GM20000 (cell line): ENCODE measurements around the gene ZER1.

ENCODE experiments used
- DNase-seq: peaks from one replicate; pipeline ENCODE4 v3.0.0; 2012; ENCODE audit warnings: low spot score
- TF ChIP-seq, protein P1 (sequence below): IDR thresholded peaks from 2 replicates; pipeline ENCODE4 v1.5.1; 2012; ENCODE audit warnings: mild to moderate bottlenecking, control low read depth; ENCODE audit errors: extremely low read depth, missing control alignments

The ZER1 gene

DNA sequence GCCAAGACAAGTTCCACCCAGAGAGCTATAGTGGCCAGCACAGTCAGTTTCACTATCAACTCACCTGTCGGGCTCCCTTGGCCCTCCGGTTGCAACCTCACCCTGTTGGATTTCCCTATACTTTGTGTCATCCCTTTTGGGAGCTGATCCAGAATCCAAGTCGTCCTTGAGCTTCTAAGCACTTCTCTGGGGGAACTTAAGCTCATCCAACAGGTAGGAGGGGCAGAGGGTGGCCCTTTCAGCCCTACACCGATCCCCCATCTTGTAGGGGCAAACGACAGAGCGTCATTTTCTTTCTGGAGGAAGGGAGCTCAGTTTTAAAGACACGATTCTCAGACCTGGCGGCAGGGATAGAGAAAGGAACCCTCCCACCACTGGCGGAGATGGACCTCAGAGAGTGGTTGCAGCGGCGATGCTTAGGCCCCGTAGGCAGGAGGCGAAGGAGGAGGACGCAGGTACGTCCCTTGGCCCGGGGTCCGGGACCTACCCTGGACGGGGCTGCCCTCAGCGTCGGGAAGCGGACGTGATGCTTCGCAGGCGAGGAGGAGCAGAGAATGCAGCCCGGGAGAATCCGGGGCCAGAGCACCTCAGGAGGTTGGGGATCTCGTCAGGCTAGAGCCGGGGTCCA is 519 bp downstream of the ZER1 start:
- no peak for DNase-seq
- TF ChIP-seq, protein P1, sequence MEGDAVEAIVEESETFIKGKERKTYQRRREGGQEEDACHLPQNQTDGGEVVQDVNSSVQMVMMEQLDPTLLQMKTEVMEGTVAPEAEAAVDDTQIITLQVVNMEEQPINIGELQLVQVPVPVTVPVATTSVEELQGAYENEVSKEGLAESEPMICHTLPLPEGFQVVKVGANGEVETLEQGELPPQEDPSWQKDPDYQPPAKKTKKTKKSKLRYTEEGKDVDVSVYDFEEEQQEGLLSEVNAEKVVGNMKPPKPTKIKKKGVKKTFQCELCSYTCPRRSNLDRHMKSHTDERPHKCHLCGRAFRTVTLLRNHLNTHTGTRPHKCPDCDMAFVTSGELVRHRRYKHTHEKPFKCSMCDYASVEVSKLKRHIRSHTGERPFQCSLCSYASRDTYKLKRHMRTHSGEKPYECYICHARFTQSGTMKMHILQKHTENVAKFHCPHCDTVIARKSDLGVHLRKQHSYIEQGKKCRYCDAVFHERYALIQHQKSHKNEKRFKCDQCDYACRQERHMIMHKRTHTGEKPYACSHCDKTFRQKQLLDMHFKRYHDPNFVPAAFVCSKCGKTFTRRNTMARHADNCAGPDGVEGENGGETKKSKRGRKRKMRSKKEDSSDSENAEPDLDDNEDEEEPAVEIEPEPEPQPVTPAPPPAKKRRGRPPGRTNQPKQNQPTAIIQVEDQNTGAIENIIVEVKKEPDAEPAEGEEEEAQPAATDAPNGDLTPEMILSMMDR, result no peak

DNA sequence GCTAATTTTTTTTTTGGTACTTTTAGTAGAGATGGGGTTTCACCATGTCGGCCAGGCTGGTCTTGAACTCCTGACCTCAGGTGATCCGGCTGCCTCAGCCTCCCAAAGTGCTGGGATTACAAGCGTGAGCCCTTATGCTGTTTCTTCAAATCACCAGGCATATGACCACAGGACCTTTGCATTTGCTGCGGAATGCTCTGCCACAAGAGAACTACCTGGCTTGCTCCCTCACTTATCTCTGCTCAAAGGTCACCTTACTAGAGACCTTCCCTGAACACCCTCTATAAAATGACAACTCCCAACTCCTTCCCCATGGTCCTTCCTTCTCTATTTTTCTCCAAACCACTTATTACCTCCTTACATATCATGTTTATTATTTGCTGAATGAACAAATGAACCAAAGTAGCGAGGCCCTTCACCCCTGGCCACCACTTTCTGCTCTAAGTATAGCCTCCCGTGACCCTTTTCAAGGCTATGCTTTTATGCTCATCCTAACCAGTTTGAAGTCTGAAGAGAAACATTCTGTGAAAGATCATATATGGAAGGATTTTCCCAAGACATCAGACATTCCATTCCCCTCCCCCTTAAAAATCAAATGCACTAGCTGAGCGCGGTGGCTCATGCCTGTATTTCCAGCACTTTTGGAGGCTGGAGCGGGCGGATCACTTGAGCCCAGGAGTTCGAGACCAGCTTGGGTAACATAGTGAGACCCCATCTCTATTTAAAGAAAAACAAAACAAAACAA is 1.3 kb downstream of the ZER1 start:
- no peak for DNase-seq
- TF ChIP-seq, protein P1, result no peak

DNA sequence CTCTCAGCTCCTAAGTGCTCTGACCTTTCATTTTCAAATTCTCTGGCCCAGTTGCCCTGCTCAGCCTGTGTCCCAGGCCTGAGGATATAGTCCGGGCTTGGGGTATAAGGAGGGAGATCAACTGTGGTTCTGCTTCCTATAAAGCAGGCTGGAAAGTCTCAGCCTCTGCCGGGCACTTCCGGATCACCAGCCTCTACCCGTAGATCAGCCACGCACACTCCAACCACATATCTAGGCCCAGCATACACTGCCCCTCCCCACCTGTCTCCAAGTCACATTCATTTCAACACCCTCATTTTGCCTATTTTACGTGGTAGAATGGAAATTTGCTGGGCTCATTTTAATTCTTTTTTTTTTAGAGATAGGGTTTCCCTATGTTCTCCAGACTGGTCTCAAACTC is 3.1 kb downstream of the ZER1 start:
- TF ChIP-seq, protein P1, result no peak

DNA sequence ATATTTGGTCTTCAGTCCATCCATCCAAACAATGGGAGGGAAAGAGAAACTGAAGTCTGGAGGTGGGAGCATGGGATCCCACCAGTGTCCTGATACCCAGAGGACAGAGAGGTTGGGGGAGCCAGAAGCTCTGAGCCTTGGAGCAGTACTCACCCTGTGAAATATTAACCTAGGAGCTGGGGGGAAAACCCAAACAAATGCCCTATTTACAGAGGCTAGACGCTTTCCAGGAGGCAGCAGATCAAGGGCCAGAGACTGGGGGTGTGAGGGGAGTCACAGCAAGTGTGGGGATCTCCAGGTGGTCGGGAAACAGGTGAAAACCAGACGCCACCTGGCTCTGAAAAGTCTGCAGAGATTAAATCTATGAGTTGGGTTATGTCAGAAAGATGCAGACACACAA is 6.2 kb downstream of the ZER1 start:
- TF ChIP-seq, protein P1, result no peak
- DNase-seq, result no peak

More for the DNA sequence above, 3.1 kb downstream of the ZER1 start:
- DNase-seq, result no peak

DNA sequence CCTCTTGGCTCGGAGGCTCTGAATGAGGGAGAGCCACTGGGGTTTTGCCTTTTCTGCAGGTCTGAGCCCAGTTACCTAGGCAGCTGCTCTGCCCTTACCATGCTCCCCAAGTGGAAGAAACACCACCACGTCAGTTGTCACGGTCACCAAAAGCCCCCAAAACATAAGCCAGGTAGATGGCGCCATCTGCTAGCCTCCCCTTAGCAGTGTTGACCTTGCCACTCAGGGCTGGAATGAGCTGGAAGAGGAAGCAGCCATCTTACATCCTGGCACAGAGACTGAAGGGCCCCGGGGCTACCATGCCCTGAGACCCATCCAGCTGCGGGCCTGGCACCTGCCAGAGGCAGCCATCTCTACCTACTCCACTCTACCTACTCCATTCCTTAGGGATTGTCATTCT is 7.4 kb downstream of the ZER1 start:
- TF ChIP-seq, protein P1, result no peak
- no peak for DNase-seq

DNA sequence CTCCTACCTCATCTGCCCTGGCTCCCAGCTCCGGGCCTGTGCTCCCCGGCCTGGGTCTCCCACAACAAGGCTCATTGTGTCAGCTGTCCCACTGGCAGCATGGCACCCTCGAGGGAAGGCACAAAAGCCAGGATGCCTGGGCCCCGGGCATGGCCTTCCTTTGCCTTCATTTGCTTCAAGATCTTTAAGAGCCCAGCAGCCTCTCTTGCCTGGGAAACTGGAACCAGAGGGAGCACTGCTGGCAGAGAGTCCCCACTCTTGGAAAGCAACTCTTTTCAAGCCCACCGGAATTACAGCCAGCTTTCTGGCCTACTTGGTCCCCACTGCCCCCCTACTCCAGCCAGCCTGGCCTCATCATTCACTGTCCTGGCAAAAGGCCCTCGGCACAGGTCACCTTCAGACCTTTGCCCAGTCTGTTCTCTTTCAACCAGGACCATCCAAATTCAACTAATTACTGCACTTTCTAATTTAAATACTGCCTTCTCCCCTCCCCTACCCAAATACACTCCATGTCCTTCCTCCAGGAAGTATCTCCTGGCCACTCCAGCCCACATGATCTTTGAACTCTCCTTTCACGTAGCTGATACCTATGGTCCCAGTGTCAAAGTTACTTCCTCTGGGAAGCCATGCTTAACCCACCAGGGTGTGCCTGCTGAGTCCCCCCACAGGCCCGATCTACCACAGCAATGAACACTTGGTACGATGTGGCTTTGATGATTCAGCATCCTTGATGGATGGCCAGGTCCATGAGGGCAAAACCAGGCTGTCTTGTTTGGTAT is 8.9 kb downstream of the ZER1 start:
- DNase-seq, result no peak

More for the DNA sequence above, 8.9 kb downstream of the ZER1 start:
- TF ChIP-seq, protein P1, result no peak
